Measurements from ENCODE around the gene KCNE5.
"Not testable (repeated sequence)": the region's sequence is repeated elsewhere in the genome, so short reads cannot be mapped to it uniquely, and the experiment has no call there.

KCNE5 gene

GRCh38 chrX:109644671-109645070 lies 19.7 kb upstream of the KCNE5 start:
- H3K9me3 ChIP-seq (ENCODE audit: control insufficient read depth, low read length); H3K27ac ChIP-seq (ENCODE audit: low read depth, low read length, severe bottlenecking); H3K36me3 ChIP-seq (ENCODE audit: control insufficient read depth, insufficient read depth, low read length); H3K4me1 ChIP-seq (ENCODE audit: control insufficient read depth, insufficient read depth, low read length, poor library complexity, severe bottlenecking); H3K4me3 ChIP-seq (ENCODE audit: extremely low read depth, insufficient read depth, low read length, poor library complexity, severe bottlenecking): not testable (repeated sequence)
- WGBS, 2 experiments (ENCODE audit: insufficient coverage in 2 of 2): 100% methylated on average over 3 of the region's 19 CpGs; no CpG with 5 or more reads in 1 of the 2 experiments

- H3K4me3 ChIP-seq (ENCODE audit: extremely low read depth, insufficient read depth, low read length, poor library complexity, severe bottlenecking): no peak overlapping the region
- no peak overlapping the region for H3K27ac ChIP-seq (ENCODE audit: low read depth, low read length, severe bottlenecking)
- H3K9me3 ChIP-seq (ENCODE audit: control insufficient read depth, low read length): no peaks in the 10 kb centered on the region
- H3K36me3 ChIP-seq (ENCODE audit: control insufficient read depth, insufficient read depth, low read length): peaks cover 9% of the 10 kb centered on the region
- no CpG with 5 or more reads among the region's 2 CpGs for WGBS, 2 experiments (ENCODE audit: insufficient coverage in 2 of 2)
- no peaks in the 10 kb centered on the region for H3K4me1 ChIP-seq (ENCODE audit: control insufficient read depth, insufficient read depth, low read length, poor library complexity, severe bottlenecking)
Measured at GRCh38 chrX:109643687-109644086, 18.7 kb upstream of the KCNE5 start.

DNA sequence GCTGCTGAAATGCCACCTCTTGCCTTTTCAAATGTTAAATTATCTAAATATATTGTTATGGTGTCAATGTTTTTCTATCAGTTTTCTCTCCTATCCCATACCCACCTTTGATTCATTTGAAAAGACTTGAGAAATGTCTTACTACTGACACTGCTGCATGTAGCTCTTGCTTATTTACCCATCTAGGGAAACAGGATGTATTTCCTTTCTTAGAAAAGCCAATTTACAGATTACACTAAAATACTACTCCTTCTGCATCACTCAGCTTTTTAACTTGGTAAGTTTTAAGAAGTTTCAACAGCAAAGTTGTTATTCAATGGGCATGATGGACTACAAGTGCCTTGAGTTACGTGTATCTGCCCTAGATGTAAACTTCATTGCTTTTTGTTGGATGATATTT lies 13.2 kb upstream of the KCNE5 start:
- 100% methylated on average over 1 of the region's 1 CpG; no CpG with 5 or more reads in 1 of the 2 experiments for WGBS, 2 experiments (ENCODE audit: insufficient coverage in 2 of 2)
- H3K9me3 ChIP-seq (ENCODE audit: control insufficient read depth, low read length): no peaks in the 10 kb centered on the region
- H3K4me1 ChIP-seq (ENCODE audit: control insufficient read depth, insufficient read depth, low read length, poor library complexity, severe bottlenecking): no peaks in the 10 kb centered on the region
- no peak overlapping the region for H3K27ac ChIP-seq (ENCODE audit: low read depth, low read length, severe bottlenecking)
- H3K36me3 ChIP-seq (ENCODE audit: control insufficient read depth, insufficient read depth, low read length): peaks cover 10% of the 10 kb centered on the region
- no peak overlapping the region for H3K4me3 ChIP-seq (ENCODE audit: extremely low read depth, insufficient read depth, low read length, poor library complexity, severe bottlenecking)

- H3K4me3 ChIP-seq (ENCODE audit: extremely low read depth, insufficient read depth, low read length, poor library complexity, severe bottlenecking); H3K4me1 ChIP-seq (ENCODE audit: control insufficient read depth, insufficient read depth, low read length, poor library complexity, severe bottlenecking); H3K36me3 ChIP-seq (ENCODE audit: control insufficient read depth, insufficient read depth, low read length); H3K9me3 ChIP-seq (ENCODE audit: control insufficient read depth, low read length); H3K27ac ChIP-seq (ENCODE audit: low read depth, low read length, severe bottlenecking): not testable (repeated sequence)
- 100% methylated on average over 2 of the region's 2 CpGs; no CpG with 5 or more reads in 1 of the 2 experiments for WGBS, 2 experiments (ENCODE audit: insufficient coverage in 2 of 2)
Measured at GRCh38 chrX:109637477-109637876, 12.5 kb upstream of the KCNE5 start.

- WGBS, 2 experiments (ENCODE audit: insufficient coverage in 2 of 2): 17% methylated on average over 2 of the region's 3 CpGs; no CpG with 5 or more reads in 1 of the 2 experiments
- no peaks in the 10 kb centered on the region for H3K4me1 ChIP-seq (ENCODE audit: control insufficient read depth, insufficient read depth, low read length, poor library complexity, severe bottlenecking)
- peaks cover 6% of the 10 kb centered on the region for H3K36me3 ChIP-seq (ENCODE audit: control insufficient read depth, insufficient read depth, low read length)
- H3K27ac ChIP-seq (ENCODE audit: low read depth, low read length, severe bottlenecking): no peak overlapping the region
- H3K9me3 ChIP-seq (ENCODE audit: control insufficient read depth, low read length): no peaks in the 10 kb centered on the region
- H3K4me3 ChIP-seq (ENCODE audit: extremely low read depth, insufficient read depth, low read length, poor library complexity, severe bottlenecking): no peak overlapping the region
Measured at GRCh38 chrX:109635146-109635545, 10.2 kb upstream of the KCNE5 start.

DNA sequence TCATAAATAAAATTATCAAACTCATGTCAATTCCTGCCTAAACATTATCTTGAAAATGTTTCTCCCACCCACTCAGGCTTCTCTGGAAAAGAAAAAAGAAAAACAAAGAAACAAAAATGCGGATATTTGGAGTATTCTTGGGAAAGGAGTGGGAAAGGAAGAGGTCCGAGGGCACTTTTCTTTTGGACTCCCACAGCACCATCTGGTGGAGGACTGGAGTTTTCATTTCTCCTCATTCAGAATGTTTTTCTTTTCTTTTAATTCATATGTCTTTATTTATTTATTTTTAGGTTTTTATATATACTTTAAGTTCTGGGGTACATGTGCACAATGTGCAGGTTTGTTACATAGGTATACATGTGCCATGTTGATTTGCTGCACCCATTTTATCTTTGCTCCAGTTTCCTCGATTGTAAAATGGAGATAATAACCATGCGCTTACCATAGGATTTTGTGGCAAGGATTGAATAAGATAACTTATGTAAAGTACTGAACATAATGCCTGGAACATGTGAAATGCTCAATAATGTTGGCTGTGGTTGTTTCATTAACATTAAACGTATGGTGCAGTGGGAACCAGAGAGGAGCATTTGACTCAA lies 8.0 kb upstream of the KCNE5 start:
- H3K27ac ChIP-seq (ENCODE audit: low read depth, low read length, severe bottlenecking): no peak overlapping the region
- no peaks in the 10 kb centered on the region for H3K36me3 ChIP-seq (ENCODE audit: control insufficient read depth, insufficient read depth, low read length)
- H3K9me3 ChIP-seq (ENCODE audit: control insufficient read depth, low read length): no peaks in the 10 kb centered on the region
- H3K4me3 ChIP-seq (ENCODE audit: extremely low read depth, insufficient read depth, low read length, poor library complexity, severe bottlenecking): no peak overlapping the region
- no peaks in the 10 kb centered on the region for H3K4me1 ChIP-seq (ENCODE audit: control insufficient read depth, insufficient read depth, low read length, poor library complexity, severe bottlenecking)
- 40 to 81% methylated on average over 1 to 3 of the region's 5 CpGs for WGBS, 2 experiments (ENCODE audit: insufficient coverage in 2 of 2)

DNA sequence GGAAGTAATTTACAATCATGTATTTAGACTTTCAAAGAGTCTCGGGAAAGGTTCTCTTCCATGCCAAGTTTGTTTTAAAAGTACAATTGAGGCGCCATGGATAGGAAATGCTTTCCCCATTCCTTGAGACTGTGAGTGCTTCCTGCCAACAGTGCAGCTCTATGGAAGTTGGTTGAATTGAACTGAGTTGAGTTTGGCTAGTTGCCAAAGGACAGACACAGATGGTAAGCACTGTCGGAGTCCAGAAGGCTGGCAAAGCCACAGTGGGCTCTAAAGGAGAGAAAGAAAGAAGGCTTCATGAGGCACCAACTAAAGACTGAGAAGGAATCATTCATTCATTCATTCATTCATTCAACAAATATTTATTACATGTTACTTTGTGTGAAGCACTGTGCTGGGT lies 4.3 kb upstream of the KCNE5 start:
- 89% methylated on average over 2 of the region's 3 CpGs; no CpG with 5 or more reads in 1 of the 2 experiments for WGBS, 2 experiments (ENCODE audit: insufficient coverage in 2 of 2)
- no peak overlapping the region for H3K27ac ChIP-seq (ENCODE audit: low read depth, low read length, severe bottlenecking)
- no peaks in the 10 kb centered on the region for H3K9me3 ChIP-seq (ENCODE audit: control insufficient read depth, low read length)
- no peak overlapping the region for H3K4me3 ChIP-seq (ENCODE audit: extremely low read depth, insufficient read depth, low read length, poor library complexity, severe bottlenecking)
- no peaks in the 10 kb centered on the region for H3K4me1 ChIP-seq (ENCODE audit: control insufficient read depth, insufficient read depth, low read length, poor library complexity, severe bottlenecking)
- no peaks in the 10 kb centered on the region for H3K36me3 ChIP-seq (ENCODE audit: control insufficient read depth, insufficient read depth, low read length)

DNA sequence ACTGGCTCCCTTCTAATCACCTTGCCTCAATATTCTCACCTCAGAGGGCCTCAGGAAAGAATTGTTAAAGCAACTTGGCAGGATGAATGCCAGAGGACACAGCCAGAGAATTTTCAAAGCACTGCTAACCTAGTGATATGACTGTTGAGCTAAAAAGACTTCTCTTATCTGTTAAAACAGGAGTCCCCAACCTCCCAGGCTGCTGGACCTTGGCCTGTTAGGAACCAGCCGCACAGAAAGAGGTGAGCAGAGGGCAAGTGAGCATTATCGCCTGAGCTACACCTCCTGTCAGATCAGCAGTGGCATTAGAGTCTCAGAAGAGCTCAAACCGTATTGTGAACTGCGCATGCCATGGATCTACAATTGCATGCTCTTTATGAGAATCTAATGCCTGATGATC lies 1.7 kb upstream of the KCNE5 start:
- WGBS, 2 experiments (ENCODE audit: insufficient coverage in 2 of 2): 60% methylated on average over 1 of the region's 4 CpGs; no CpG with 5 or more reads in 1 of the 2 experiments
- no peaks in the 10 kb centered on the region for H3K4me1 ChIP-seq (ENCODE audit: control insufficient read depth, insufficient read depth, low read length, poor library complexity, severe bottlenecking)
- no peaks in the 10 kb centered on the region for H3K36me3 ChIP-seq (ENCODE audit: control insufficient read depth, insufficient read depth, low read length)
- H3K9me3 ChIP-seq (ENCODE audit: control insufficient read depth, low read length): no peaks in the 10 kb centered on the region
- no peak overlapping the region for H3K27ac ChIP-seq (ENCODE audit: low read depth, low read length, severe bottlenecking)
- H3K4me3 ChIP-seq (ENCODE audit: extremely low read depth, insufficient read depth, low read length, poor library complexity, severe bottlenecking): no peak overlapping the region

DNA sequence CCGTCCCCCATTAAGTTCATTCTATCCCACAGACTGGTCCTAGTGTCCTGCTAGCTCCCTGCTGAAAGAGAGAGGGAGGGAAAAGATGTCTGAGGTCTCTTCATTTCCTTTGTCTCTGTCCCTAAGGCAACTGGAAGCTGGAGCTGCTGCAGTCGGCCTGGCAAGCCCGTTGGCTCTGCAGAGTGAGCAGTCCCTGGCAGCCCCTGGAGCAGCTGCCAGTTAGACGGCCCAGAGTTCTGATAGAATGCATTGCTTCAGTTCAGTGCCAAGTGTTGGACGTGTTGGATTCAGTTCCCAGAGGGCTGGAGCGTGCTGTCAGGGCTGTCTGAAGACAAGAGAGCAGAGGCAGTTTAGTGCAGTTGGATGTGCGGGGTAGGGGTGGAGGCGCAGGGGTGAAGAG lies 975 bp downstream of the KCNE5 start:
- WGBS, 2 experiments (ENCODE audit: insufficient coverage in 2 of 2): 87 to 90% methylated on average over 6 to 7 of the region's 8 CpGs
- H3K4me3 ChIP-seq (ENCODE audit: extremely low read depth, insufficient read depth, low read length, poor library complexity, severe bottlenecking): no peak overlapping the region
- H3K9me3 ChIP-seq (ENCODE audit: control insufficient read depth, low read length): no peaks in the 10 kb centered on the region
- H3K4me1 ChIP-seq (ENCODE audit: control insufficient read depth, insufficient read depth, low read length, poor library complexity, severe bottlenecking): no peaks in the 10 kb centered on the region
- no peak overlapping the region for H3K27ac ChIP-seq (ENCODE audit: low read depth, low read length, severe bottlenecking)
- H3K36me3 ChIP-seq (ENCODE audit: control insufficient read depth, insufficient read depth, low read length): no peaks in the 10 kb centered on the region

GRCh38 chrX:109622270-109622669 lies 2.7 kb downstream of the KCNE5 start:
- H3K4me3 ChIP-seq (ENCODE audit: extremely low read depth, insufficient read depth, low read length, poor library complexity, severe bottlenecking): no peak overlapping the region
- H3K9me3 ChIP-seq (ENCODE audit: control insufficient read depth, low read length): no peaks in the 10 kb centered on the region
- WGBS, 2 experiments (ENCODE audit: insufficient coverage in 2 of 2): 100% methylated on average over 2 of the region's 4 CpGs
- H3K4me1 ChIP-seq (ENCODE audit: control insufficient read depth, insufficient read depth, low read length, poor library complexity, severe bottlenecking): no peaks in the 10 kb centered on the region
- H3K27ac ChIP-seq (ENCODE audit: low read depth, low read length, severe bottlenecking): no peak overlapping the region
- no peaks in the 10 kb centered on the region for H3K36me3 ChIP-seq (ENCODE audit: control insufficient read depth, insufficient read depth, low read length)

DNA sequence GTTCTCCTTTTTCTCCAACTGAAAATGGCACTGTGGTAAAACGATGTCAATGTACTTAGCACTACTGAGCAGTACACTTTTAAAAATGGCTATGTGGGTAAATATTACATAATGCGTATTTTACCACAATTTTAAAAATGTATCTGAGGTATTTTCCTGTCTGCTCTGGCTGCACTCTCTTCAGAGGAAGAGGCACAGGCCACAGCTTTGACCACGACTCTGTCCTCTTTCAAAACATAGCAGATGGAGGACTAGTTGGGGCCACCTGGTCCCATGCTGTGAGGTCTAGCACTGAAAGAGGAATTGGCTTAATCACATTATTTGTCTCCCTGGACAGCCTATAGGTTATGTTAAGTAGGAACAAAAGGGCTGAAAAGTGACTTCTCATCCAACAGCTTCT lies 5.2 kb downstream of the KCNE5 start:
- Histone ChIP-seq H3K4me1 (ENCODE audit: control insufficient read depth, insufficient read depth, low read length, poor library complexity, severe bottlenecking) (peaks cover 8% of the 10 kb centered on the region), H3K36me3 (ENCODE audit: control insufficient read depth, insufficient read depth, low read length) (no peaks in the 10 kb centered on the region), H3K9me3 (ENCODE audit: control insufficient read depth, low read length) (no peaks in the 10 kb centered on the region), H3K4me3 (ENCODE audit: extremely low read depth, insufficient read depth, low read length, poor library complexity, severe bottlenecking) (no peak overlapping the region), H3K27ac (ENCODE audit: low read depth, low read length, severe bottlenecking) (no peak overlapping the region)
- no CpG with 5 or more reads among the region's 3 CpGs for WGBS, 2 experiments (ENCODE audit: insufficient coverage in 2 of 2)

All from mesodermal cell (in vitro differentiated cells).